Activated naive CD4-positive, alpha-beta T cell treated with anti-CD3 and anti-CD28 coated beads, Interleukin-2, amount 10 ng/mL, durations not matched to agents 5 hours and 36 hours (primary cell): ENCODE data around the gene GOSR2. TPM values are rescaled to one million over a fixed set of nuclear protein-coding genes. Genes with fewer than 3 reads are reported as not detected.

Experiments used
- microRNA-seq: library from miRNA; unstranded; fragments of <30 nt; microRNA quantifications from one replicate; pipeline ENCODE4 v1.2.0, GENCODE V29; 2022; ENCODE audit warnings: borderline microRNAs expressed, borderline replicate concordance
- total RNA-seq, 2 experiments: library from RNA; stranded (reverse); gene quantifications; one replicate each; pipeline ENCODE4 v1.2.3, GENCODE V29; 2021

The GOSR2 gene
- 10 to 100 TPM; 51.6 to 56.3 TPM for total RNA-seq

DNA sequence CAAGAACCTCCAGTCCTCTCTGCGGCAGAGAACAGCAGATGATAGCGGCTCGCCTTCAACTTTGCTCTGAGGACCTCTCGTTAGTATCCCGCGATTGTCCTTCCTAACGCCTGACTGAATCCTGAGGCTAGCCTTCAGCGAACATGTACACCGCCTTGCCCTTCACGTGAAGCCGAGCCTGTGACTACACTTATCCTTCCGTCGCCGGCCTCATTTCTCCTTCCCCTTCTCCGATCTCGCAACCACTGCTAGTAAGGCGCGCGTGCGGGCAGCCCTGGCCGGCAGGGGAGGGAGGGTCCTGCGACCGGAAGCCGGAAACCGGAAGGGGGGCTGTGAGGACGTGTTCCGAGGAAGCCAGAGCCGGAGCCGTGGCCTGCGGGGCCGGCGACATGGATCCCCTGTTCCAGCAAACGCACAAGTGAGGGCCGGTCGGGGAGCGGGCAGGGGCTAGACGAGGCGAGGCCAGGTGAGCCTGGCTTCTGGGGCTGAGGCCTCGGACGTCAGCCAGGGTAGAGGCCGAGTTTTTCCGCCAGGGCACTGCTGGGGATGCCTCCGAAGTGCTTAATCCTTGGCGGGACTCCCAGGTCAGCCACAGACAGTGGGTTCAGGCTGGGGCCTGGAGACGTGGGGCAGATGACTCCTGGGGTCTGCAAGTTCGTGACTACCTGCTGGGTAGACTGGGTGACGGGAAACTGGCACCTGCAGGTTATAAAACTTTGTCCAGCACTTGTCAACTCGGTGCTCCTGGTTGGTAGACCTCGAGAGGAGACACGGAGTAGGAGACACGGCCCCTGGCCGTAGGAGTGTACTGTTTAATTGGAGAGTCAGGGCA, at the start of gene GOSR2:
Gene GOSR2 (plus strand): TSS at position 357 of the 832 bp plus-strand sequence. CDS start 33 bp downstream, at position 390.

DNA sequence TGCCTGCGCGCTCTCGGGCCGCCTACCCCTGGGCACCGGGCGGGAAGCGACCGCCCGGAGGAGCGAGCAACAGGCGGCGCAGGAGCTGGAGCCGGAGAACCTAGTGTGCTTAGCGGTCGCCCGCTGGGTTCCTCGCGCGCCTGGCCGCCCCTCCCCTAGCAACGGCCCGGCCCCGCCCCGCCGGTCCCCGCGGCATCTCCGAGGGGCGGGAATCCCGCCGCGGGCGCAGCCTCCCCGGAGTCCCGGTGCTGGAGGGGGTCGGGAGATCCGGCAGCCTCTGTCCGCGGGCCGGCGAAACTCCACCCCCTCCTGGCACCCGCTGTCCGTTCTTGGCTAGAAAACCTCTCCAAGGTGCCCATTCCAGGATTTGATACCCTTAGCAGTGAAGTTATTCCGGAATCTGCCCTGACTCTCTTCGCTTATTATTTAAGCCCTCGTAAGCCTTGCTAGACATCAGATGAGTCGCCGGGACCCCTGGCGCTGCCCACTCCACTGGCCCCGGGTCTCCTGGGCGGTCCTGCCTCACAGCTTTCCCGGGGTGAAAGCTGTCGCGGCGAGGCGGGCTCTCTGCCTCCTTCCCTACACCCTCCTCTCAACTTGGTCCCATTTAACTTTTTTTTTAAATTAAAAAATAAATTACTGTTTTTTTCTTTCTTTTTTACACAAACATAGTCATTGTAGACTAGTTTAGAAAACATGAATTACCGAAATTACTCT, 56.3 kb downstream of the GOSR2 start, which contains the start of gene RPRML:
Gene RPRML (minus strand): TSS at position 107 of the 717 bp plus-strand sequence. CDS start 246 bp downstream, outside the sequence.

Small RNAs within 50 kb of the gene (microRNA-seq; reads per million reads assigned to microRNA genes)
- not detected for gene MIR5089

Other genes starting within 250 kb of the GOSR2 start
- not detected for gene WNT3, start 104.5 kb upstream of the GOSR2 start, total RNA-seq
- gene WNT9B, start 71.6 kb upstream of the GOSR2 start, total RNA-seq, result not detected
- not detected for gene RPRML, start 56.1 kb downstream of the GOSR2 start, total RNA-seq